ENCODE results near the gene CLEC4D. TPM values are rescaled to one million over a fixed set of nuclear protein-coding genes. Genes with fewer than 3 reads are reported as not detected.

CLEC4D gene
- polyA plus RNA-seq, 3 donors from 2014 or later, result not detected

Other genes starting within 250 kb of the CLEC4D start
- gene CLEC6A, start 57.5 kb upstream of the CLEC4D start, polyA plus RNA-seq, result not detected
- gene CLEC4E, start 27.4 kb downstream of the CLEC4D start, polyA plus RNA-seq, result not detected
- not detected for gene AICDA, start 99.4 kb downstream of the CLEC4D start, polyA plus RNA-seq
- gene MFAP5, start 149.3 kb downstream of the CLEC4D start, polyA plus RNA-seq, result not detected
- gene RIMKLB, start 184.5 kb downstream of the CLEC4D start, polyA plus RNA-seq, result 1 to 10 TPM in 2 of 3 donors, under 1 TPM in 1; 0.13 to 4.1 (median 1.6) TPM

Data from immature natural killer cell (primary cell).